K562 (cell line): ENCODE results near the gene MLC1. TPM values are rescaled to one million over a fixed set of nuclear protein-coding genes. Genes with fewer than 3 reads are reported as not detected.

ENCODE experiments used
- ATF1 ChIP-seq, 2 experiments: fragments of 450-650 bp in 1 of 2; IDR thresholded peaks; 2 replicates each; pipeline ENCODE4 v1.6.1; 2016; ENCODE audit warnings: missing compliant biosample characterization in 1 of 2, missing genetic modification characterization in 1 of 2
- CBX1 ChIP-seq: sonication (generic); IDR thresholded peaks from 2 replicates; pipeline ENCODE4 v1.6.1; 2016; ENCODE audit warnings: antibody characterized with exemption, low read depth, mild to moderate bottlenecking
- FOXK2 ChIP-seq, 2 experiments: fragments of 450-650 bp; IDR thresholded peaks in 1 of 2; conservative IDR thresholded peaks in 1 of 2; 2 replicates each; pipeline ENCODE4 v1.6.1; 2016; ENCODE audit warnings: low read depth in 2 of 2, mild to moderate bottlenecking in 1 of 2
- GABPB1 ChIP-seq: sonication (generic); formaldehyde crosslinking; IDR thresholded peaks from 2 replicates; pipeline ENCODE4 v1.8.0; 2022; ENCODE audit warnings: mild to moderate bottlenecking, missing genetic modification reagents
- GMEB1 ChIP-seq: fragments of 250-450 bp; sonication (Bioruptor Pico); IDR thresholded peaks from 2 replicates; pipeline ENCODE4 v1.4.0; 2020; ENCODE audit warnings: mild to moderate bottlenecking
- KDM4B ChIP-seq, 2 experiments: fragments of 450-650 bp in 1 of 2; sonication (generic) in 1 of 2; IDR thresholded peaks; 2 replicates each; pipeline ENCODE4 v1.6.1; 2016 to 2017; ENCODE audit warnings: borderline replicate concordance in 2 of 2, antibody characterized with exemption in 1 of 2, low read depth in 1 of 2, mild to moderate bottlenecking in 1 of 2
- MXD1 ChIP-seq: fragments of 250-450 bp; sonication (Bioruptor Pico); IDR thresholded peaks from 2 replicates; pipeline ENCODE4 v1.8.0; 2021; ENCODE audit warnings: borderline replicate concordance, mild to moderate bottlenecking, moderate library complexity; ENCODE audit not compliant: poor library complexity, severe bottlenecking
- PBX2 ChIP-seq, 2 experiments: IDR thresholded peaks in 1 of 2; conservative IDR thresholded peaks in 1 of 2; 2 replicates each; pipeline ENCODE4 v1.6.1; 2016; ENCODE audit warnings: low read depth in 2 of 2, mild to moderate bottlenecking in 1 of 2, missing compliant biosample characterization in 1 of 2, missing genetic modification characterization in 1 of 2, moderate library complexity in 1 of 2
- PKNOX1 ChIP-seq: fragments of 450-650 bp; IDR thresholded peaks from 2 replicates; pipeline ENCODE4 v1.6.1; 2016
- SIN3A ChIP-seq, 2 experiments: fragments of 150-350 bp in 1 of 2; IDR thresholded peaks; 2 replicates each; pipeline ENCODE4 v1.6.1; 2011 to 2016; ENCODE audit warnings: borderline replicate concordance in 2 of 2, low read depth in 2 of 2, low read length in 2 of 2, mild to moderate bottlenecking in 2 of 2, moderate library complexity in 2 of 2; ENCODE audit not compliant: control insufficient read depth in 1 of 2
- SMARCB1 ChIP-seq: IDR thresholded peaks from 2 replicates; pipeline ENCODE4 v1.6.1; 2011; ENCODE audit warnings: improper control_type of control experiment, low read depth; ENCODE audit not compliant: insufficient read length
- ZNF512 ChIP-seq: IDR thresholded peaks from 2 replicates; pipeline ENCODE4 v1.6.1; 2016; ENCODE audit warnings: missing genetic modification characterization, missing compliant biosample characterization
- ZNF583 ChIP-seq: fragments of 250-450 bp; sonication (Bioruptor Pico); IDR thresholded peaks from 2 replicates; pipeline ENCODE4 v1.4.0; 2020
- polyA plus RNA-seq, 8 experiments: library from polyadenylated mRNA; depleted of rRNA in 4 of 8; stranded (reverse) in 5 of 8; unstranded in 3 of 8; fragments of >200 nt; fragmentation: Nextera tagmentation in 2 of 8; fragmentation: Illumina TruSeq in 1 of 8; extraction: Ambion mirVana in 2 of 8; extraction: Trizol in 1 of 8; gene quantifications; 2 replicates each; pipeline versions ENCODE4 v1.2.1 to v1.2.3, GENCODE V29; 2011 to 2014; ENCODE audit warnings: inconsistent platforms in 1 of 8, missing spikeins in 1 of 8
- total RNA-seq, 7 experiments: library from RNA; depleted of rRNA in 6 of 7; stranded (reverse); fragments of >200 nt in 6 of 7; fragmentation: Illumina TruSeq in 2 of 7; extraction: Trizol in 2 of 7; gene quantifications; 2 replicates each; pipeline versions ENCODE4 v1.2.1 to v1.2.3, GENCODE V29; 2011 to 2021; ENCODE audit warnings: low replicate concordance in 1 of 7
- TF ChIP-seq, protein P1 (sequence below), 2 experiments: fragments of 200-800 bp in 1 of 2; sonication (Bioruptor generic) in 1 of 2; sonication (generic) in 1 of 2; formaldehyde crosslinking in 1 of 2; IDR thresholded peaks in 1 of 2; conservative IDR thresholded peaks in 1 of 2; 2 replicates each; pipeline versions ENCODE4 v1.5.0 to v1.6.1; 2016 to 2020; ENCODE audit warnings: missing compliant biosample characterization in 1 of 2, missing genetic modification characterization in 1 of 2, missing genetic modification reagents in 1 of 2

Gene MLC1
- total and polyA plus RNA-seq, 9 of the 15 experiments (the other 6 are each of a cell fraction or from before 2014, with no cell fraction given): 0.06 to 0.98 (median 0.39) TPM

GRCh38 chr22:50117168-50117762, 32.0 kb upstream of the MLC1 start (continued):
- no peak for TF ChIP-seq GMEB1 (CRISPR knock-in tag)
- 0 out of 4 replicates have a peak, but pooled peaks of 1 of the 2 experiments have one; percentile 50 for TF ChIP-seq KDM4B (IDR thresholded peaks at IDR 0.05; ENCODE audit: borderline replicate concordance in 2 of 2, low read depth in 1 of 2)
- no peak for TF ChIP-seq MXD1 (CRISPR knock-in tag)
- no peak for TF ChIP-seq FOXK2 (conservative IDR thresholded peaks at IDR 0.05 in 1 of 2, IDR thresholded peaks at IDR 0.05 in 1 of 2; ENCODE audit: low read depth in 2 of 2)
- TF ChIP-seq ATF1 (CRISPR knock-in tag; IDR thresholded peaks at IDR 0.05): no peak
- TF ChIP-seq ATF1 (tag; IDR thresholded peaks at IDR 0.05): no peak
- TF ChIP-seq, protein P1, sequence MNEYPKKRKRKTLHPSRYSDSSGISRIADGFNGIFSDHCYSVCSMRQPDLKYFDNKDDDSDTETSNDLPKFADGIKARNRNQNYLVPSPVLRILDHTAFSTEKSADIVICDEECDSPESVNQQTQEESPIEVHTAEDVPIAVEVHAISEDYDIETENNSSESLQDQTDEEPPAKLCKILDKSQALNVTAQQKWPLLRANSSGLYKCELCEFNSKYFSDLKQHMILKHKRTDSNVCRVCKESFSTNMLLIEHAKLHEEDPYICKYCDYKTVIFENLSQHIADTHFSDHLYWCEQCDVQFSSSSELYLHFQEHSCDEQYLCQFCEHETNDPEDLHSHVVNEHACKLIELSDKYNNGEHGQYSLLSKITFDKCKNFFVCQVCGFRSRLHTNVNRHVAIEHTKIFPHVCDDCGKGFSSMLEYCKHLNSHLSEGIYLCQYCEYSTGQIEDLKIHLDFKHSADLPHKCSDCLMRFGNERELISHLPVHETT (CRISPR knock-in tag; conservative IDR thresholded peaks at IDR 0.05 in 1 of 2, IDR thresholded peaks at IDR 0.05 in 1 of 2): no peak
- no peak for TF ChIP-seq PBX2 (CRISPR knock-in tag; IDR thresholded peaks at IDR 0.05; ENCODE audit: low read depth)
- TF ChIP-seq PBX2 (tag; conservative IDR thresholded peaks at IDR 0.05; ENCODE audit: low read depth): no peak
- no peak for TF ChIP-seq ZNF583 (CRISPR knock-in tag)
- no peak for TF ChIP-seq SIN3A (IDR thresholded peaks at IDR 0.05; ENCODE audit: borderline replicate concordance in 2 of 2, control insufficient read depth in 1 of 2, low read depth in 2 of 2, low read length in 2 of 2)
- no peak for TF ChIP-seq GABPB1 (CRISPR knock-in tag)
- no peak for TF ChIP-seq ZNF512 (tag)
- no peak for TF ChIP-seq SMARCB1
- TF ChIP-seq PKNOX1: no peak
- peak; percentile 93 for TF ChIP-seq CBX1
